ENCODE measurements around the gene FUS.
"Not testable (repeated sequence)": the region's sequence is repeated elsewhere in the genome, so short reads cannot be mapped to it uniquely, and the experiment has no call there.

The FUS gene

DNA sequence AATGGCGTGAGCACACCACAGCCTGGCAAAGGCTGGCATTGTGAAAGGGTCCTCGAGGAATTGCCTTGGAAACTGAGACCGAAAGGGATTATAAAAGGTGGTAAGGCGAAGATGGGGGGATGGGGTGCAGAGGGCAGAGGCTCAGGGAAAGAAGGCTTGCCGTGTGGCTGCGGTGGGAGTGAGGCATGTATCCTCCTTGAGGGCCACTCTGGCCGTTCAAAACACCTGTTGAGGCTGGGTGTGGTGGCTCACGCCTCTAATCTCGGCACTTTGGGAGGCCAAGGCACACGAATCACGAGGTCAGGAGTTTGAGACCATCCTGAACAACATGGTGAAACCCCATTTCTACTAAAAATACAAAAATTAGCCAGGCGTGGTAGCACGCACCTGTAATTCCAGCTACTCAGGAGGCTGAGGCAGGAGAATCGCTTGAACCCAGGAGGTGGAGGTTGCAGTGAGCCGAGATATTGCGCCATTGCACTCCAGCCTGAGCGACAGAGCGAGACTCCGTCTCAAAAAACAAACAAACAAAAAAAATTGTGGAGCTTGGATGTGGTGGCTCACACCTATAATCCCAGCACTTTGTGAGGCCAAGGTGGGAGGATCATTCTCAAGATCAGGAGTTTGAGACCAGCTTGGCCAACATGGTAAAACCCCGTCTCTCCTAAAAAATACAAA, 43.0 kb upstream of the FUS start:
- H3K27ac ChIP-seq (ENCODE audit: low read depth, low read length); H3K4me3 ChIP-seq (ENCODE audit: low read length); H3K36me3 ChIP-seq (ENCODE audit: control insufficient read depth, insufficient read depth, low read length); H3K9ac ChIP-seq (ENCODE audit: low read length); H3K27me3 ChIP-seq (ENCODE audit: control insufficient read depth, insufficient read depth, low read length); H3K4me1 ChIP-seq (ENCODE audit: control insufficient read depth, insufficient read depth, low read length): not testable (repeated sequence)

DNA sequence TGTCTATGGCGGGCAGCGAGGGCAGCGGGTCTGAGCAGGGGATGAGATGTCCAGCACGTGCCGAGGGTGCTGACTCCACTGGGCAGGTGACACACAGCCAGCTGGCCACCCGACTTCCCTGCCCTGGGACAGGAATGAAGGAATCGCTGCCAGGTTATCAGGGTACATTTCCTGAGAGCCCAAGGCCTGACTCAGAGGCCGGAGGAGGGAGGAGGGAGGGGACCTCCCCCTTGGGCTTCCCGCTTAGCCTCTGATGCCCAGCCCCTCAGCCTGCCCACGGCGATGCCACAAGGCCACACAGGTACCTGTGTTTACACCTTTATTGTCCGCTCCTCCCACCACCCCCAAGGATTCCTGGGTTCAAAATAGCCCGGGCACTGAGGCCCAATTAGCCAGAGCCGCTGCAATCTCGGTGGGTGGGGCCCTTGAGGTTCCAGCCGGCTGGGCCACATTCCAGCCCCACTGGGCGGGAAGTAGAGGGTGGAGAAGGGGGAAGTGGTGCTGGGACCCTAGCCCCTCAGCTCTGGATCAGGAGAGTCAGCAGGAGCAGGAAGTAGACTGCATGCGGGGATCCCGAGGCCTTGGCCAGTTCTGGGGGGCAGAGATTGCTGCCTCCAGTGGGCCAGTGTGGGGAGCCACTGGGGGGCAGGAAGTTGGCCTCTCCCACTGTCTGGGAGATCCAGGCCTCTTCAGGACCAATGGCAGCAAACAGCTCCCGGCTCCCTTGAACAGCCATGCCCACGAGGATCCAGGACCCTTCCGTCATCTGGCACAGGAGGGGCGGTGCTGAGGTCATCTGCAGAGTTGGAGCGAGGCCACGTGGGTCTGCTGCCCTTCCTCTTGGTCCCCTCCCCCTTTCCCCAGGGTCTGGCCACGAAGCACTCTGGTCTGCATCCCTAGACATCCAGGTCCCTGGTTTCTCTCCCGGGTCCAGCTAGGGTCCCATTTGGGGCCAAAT, 41.0 kb upstream of the FUS start:
- Histone ChIP-seq H3K4me3 (ENCODE audit: low read length) (no peak overlapping the region), H3K9ac (ENCODE audit: low read length) (no peak overlapping the region), H3K27ac (ENCODE audit: low read depth, low read length) (no peak overlapping the region), H3K36me3 (ENCODE audit: control insufficient read depth, insufficient read depth, low read length) (no peaks in the 10 kb centered on the region), H3K4me1 (ENCODE audit: control insufficient read depth, insufficient read depth, low read length) (peaks cover 7% of the 10 kb centered on the region), H3K27me3 (ENCODE audit: control insufficient read depth, insufficient read depth, low read length) (no peaks in the 10 kb centered on the region)

DNA sequence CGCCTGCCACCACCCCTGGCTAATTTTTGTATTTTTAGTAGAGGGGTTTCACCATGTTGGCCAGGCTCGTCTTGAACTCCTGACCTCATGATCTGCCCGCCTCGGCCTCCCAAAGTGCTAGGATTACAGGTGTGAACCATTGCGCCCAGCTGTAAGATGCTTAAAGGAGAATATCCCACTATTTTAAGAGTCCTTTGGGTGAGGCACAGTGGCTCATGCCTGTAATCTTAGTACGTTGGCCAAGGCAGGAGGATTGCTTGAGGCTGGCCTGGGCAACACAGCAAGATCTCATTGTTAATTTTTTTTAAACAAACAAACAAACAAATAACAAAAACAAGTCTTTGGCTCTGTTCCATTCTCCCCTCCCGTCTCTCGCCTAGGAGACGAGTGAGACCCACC, 38.9 kb upstream of the FUS start:
- not testable (repeated sequence) for H3K27me3 ChIP-seq (ENCODE audit: control insufficient read depth, insufficient read depth, low read length); H3K9ac ChIP-seq (ENCODE audit: low read length); H3K4me1 ChIP-seq (ENCODE audit: control insufficient read depth, insufficient read depth, low read length); H3K36me3 ChIP-seq (ENCODE audit: control insufficient read depth, insufficient read depth, low read length)
- peak overlapping the region; percentile 88 for H3K27ac ChIP-seq (ENCODE audit: low read depth, low read length)
- H3K4me3 ChIP-seq (ENCODE audit: low read length): peak overlapping the region; percentile 66

DNA sequence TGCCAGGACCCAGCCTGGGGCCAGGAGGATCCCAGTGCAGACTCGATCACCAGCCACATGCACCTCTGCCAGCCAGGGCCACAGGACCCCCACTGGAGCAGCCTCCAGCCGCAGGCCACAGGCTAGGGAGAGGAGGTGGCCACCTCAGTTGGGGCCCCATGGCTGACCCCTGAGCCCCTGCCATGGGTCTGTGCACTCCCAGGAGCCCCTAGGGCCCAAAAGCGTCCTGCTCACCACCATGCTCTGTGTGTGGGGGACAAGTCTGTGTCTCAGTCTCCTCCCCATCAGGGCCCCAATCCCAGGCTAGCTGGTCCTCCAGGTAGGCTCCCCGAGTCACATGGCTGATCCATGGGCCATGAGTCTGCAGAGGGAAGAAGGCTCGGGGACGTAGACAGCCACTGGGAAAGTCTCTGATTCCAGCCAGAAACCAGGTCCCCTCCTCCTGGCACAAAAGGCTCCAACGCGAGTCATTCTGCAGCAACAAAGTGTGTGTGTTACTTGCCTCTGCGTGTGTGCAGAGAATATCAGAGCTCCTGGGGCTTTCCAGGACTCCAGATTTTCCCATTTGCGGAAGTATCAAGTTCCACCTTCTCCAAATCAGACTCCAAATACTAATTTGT, 38.3 kb upstream of the FUS start:
- peak overlapping the region; percentile 19 for H3K9ac ChIP-seq (ENCODE audit: low read length)

DNA sequence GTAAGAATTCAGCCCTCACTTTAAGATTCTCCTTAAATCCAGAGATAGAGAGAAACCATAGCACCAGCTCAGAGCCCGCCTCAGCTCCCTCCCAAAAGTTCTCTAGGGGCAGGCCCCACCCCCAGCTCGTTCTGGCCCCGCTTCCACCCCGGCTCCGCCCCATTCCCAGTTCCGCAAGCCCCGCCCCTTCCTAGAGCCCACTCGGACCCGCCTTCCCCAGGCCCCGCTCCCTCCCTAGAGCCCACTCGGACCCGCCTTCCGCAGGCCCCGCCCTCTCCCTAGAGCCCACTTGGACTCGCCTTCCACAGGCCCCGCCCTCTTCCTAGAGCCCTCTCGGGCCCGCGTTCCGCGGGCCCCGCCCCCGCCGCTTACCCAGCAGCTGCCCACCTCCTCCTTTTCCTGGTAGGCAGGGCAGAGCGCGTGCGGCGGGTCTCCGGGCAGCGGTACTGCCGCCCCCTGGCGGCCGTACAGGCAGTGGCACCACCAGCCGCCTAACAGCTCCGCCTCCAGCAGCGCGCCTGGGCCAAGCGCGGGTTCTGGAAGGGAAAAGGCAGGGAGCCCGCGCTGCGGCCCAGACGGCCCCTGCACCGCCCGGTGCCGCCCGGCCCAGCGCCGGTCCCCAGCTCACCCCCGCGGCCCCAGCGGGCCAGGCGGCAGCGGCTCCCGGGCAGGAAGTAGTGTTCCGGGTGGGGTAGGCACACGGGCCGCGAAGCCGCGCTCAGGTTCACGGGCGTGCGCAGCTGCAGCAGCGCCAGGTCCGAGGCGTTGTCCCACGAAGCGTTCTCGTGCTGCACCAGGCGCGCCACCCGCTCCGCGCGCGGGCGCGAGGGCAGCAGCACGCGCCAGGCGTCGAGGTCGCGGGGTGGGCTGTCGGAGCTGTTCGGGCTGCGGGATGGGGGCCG, 37.6 kb upstream of the FUS start:
- Histone ChIP-seq H3K27me3 (ENCODE audit: control insufficient read depth, insufficient read depth, low read length) (no peaks in the 10 kb centered on the region), H3K9ac (ENCODE audit: low read length) (no peak overlapping the region), H3K4me3 (ENCODE audit: low read length) (peak overlapping the region; percentile 71), H3K36me3 (ENCODE audit: control insufficient read depth, insufficient read depth, low read length) (no peaks in the 10 kb centered on the region), H3K27ac (ENCODE audit: low read depth, low read length) (peak overlapping the region; percentile 88), H3K4me1 (ENCODE audit: control insufficient read depth, insufficient read depth, low read length) (peaks cover 7% of the 10 kb centered on the region)

More for the DNA sequence above, 38.3 kb upstream of the FUS start:
- peak overlapping the region; percentile 88 for H3K27ac ChIP-seq (ENCODE audit: low read depth, low read length)
- H3K36me3 ChIP-seq (ENCODE audit: control insufficient read depth, insufficient read depth, low read length): no peaks in the 10 kb centered on the region
- H3K4me1 ChIP-seq (ENCODE audit: control insufficient read depth, insufficient read depth, low read length): peaks cover 7% of the 10 kb centered on the region
- no peaks in the 10 kb centered on the region for H3K27me3 ChIP-seq (ENCODE audit: control insufficient read depth, insufficient read depth, low read length)
- H3K4me3 ChIP-seq (ENCODE audit: low read length): peak overlapping the region; percentile 66

DNA sequence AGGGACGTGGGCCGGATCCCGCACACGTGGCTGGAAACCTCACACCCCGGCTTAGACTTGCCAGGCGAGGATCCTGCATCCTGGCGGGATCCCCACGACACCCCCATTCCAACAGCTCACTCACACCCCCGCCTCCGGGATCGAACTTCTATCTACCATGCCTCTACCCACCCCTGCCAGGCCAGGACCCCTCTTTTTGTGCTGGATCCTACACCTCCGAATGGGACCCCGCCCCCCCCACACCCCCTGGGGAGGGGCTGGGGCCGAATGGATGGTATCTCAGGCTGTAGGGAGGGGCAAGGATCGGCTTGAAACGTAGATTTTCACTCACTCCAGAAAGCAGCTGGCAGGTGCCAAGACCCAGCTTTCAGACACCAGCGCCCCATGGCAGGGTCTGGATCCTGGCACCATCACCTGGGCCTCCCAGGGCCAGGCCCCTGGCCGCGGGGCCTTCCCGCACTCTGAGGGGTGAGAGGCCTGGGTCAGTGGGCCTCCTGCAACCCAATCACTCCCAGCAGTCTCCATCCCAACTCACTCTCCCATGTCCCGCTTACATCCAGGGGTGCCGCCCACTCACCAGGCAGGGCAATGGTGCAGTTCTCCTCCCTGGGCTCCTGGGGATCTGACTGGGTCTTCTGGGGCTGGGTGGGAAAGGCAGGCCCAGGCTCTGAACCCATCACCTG, 36.8 kb upstream of the FUS start:
- Histone ChIP-seq H3K36me3 (ENCODE audit: control insufficient read depth, insufficient read depth, low read length) (no peaks in the 10 kb centered on the region), H3K27ac (ENCODE audit: low read depth, low read length) (peak overlapping the region; percentile 74), H3K4me3 (ENCODE audit: low read length) (peak overlapping the region; percentile 71), H3K27me3 (ENCODE audit: control insufficient read depth, insufficient read depth, low read length) (peaks cover 3% of the 10 kb centered on the region), H3K4me1 (ENCODE audit: control insufficient read depth, insufficient read depth, low read length) (peaks cover 7% of the 10 kb centered on the region), H3K9ac (ENCODE audit: low read length) (no peak overlapping the region)

DNA sequence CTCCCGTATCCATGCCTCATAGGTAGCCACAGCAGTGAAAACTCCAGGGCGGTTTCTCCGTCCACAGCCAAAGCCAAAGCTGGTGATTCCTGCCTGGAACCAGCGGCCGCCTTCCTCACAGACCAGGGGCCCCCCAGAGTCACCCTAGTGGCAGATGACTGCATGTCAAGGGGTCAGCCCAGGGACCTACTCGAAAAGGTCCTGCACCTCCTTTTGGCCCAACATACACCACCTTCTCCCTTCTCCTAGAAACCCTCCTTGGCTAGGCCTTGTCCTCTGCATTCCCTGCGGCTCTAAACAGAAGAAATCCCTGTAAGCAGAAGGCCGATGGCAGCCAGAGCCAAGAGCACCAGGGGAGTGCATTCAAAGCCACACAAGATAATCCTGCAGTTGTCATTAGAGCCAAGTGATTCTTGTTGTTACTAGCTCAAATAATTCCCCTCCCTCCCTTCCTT, 36.2 kb upstream of the FUS start:
- Histone ChIP-seq H3K36me3 (ENCODE audit: control insufficient read depth, insufficient read depth, low read length) (no peaks in the 10 kb centered on the region), H3K9ac (ENCODE audit: low read length) (no peak overlapping the region), H3K4me1 (ENCODE audit: control insufficient read depth, insufficient read depth, low read length) (peaks cover 7% of the 10 kb centered on the region)

DNA sequence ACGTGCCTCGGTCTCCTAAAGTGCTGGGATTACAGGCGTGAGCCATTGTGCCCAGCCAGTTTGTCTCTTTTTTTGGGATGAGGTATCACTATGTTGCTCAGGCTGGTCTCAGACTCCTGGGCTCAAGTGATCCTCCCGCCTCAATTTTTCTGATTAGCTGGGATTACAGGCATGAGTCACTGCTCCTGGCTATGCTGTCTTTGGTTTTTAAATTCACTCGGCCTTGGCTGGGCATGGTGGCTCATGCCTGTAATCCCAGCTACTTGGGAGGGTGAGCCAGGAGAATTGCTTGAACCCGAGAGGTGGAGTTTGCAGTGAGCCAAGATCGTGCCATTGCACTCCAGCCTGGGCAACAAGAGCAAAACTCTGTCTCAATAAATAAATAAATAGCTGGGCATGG, 35.5 kb upstream of the FUS start:
- not testable (repeated sequence) for H3K4me1 ChIP-seq (ENCODE audit: control insufficient read depth, insufficient read depth, low read length); H3K36me3 ChIP-seq (ENCODE audit: control insufficient read depth, insufficient read depth, low read length); H3K27ac ChIP-seq (ENCODE audit: low read depth, low read length); H3K4me3 ChIP-seq (ENCODE audit: low read length); H3K27me3 ChIP-seq (ENCODE audit: control insufficient read depth, insufficient read depth, low read length); H3K9ac ChIP-seq (ENCODE audit: low read length)

More for the DNA sequence above, 36.2 kb upstream of the FUS start:
- no peak overlapping the region for H3K27ac ChIP-seq (ENCODE audit: low read depth, low read length)
- H3K4me3 ChIP-seq (ENCODE audit: low read length): no peak overlapping the region
- H3K27me3 ChIP-seq (ENCODE audit: control insufficient read depth, insufficient read depth, low read length): peaks cover 3% of the 10 kb centered on the region

DNA sequence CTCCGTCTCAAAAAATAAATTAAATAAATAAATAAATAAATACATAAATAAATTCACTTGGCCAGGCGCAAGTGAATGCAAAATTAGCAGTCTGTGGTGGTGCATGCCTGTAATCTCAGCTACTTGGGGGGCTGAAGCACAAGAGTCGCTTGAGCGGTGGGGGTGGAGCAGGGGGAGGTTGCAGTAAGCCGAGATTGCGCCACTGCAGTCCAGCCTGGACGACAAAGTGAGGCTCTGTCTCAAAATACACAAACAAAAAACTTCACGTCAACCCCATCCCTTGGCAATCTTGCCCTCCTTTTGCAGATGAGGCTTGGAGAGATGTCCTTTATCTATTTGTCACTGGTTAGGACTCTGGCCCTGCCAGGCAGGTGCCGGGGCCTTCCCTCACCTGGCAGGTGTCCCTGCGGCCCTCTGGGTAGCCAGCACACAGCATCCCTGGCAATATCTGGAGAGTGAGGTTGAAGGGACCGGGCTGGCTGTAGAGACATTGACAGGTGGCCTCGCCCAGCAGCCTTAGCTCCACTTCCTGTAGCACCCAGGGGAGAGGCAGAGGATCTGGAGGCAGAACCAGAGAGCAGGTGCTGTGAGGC, 34.4 kb upstream of the FUS start:
- peaks cover 7% of the 10 kb centered on the region for H3K4me1 ChIP-seq (ENCODE audit: control insufficient read depth, insufficient read depth, low read length)
- no peak overlapping the region for H3K4me3 ChIP-seq (ENCODE audit: low read length)
- no peak overlapping the region for H3K9ac ChIP-seq (ENCODE audit: low read length)
- no peak overlapping the region for H3K27ac ChIP-seq (ENCODE audit: low read depth, low read length)
- H3K27me3 ChIP-seq (ENCODE audit: control insufficient read depth, insufficient read depth, low read length): peaks cover 3% of the 10 kb centered on the region
- no peaks in the 10 kb centered on the region for H3K36me3 ChIP-seq (ENCODE audit: control insufficient read depth, insufficient read depth, low read length)

DNA sequence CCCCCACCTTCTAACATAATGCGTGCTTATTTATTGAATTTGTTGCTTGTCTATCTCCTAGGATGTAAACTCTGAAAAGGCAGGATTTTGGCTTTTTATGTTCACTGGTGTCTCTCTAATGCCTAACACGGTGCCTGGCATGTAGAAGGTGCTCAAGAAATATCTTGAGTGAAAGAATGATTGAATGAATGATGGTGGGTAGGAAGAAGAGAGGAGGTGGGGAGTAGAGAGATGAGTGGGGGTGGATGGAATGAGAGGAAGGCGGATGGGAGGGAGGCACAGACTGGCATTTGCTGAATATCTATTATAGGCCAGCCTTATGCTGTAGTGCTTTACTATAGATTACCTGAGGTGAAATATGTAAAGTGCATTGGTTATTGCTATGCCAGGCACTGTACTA, 32.4 kb upstream of the FUS start:
- Histone ChIP-seq H3K4me3 (ENCODE audit: low read length) (no peak overlapping the region), H3K27me3 (ENCODE audit: control insufficient read depth, insufficient read depth, low read length) (peaks cover 3% of the 10 kb centered on the region), H3K4me1 (ENCODE audit: control insufficient read depth, insufficient read depth, low read length) (no peaks in the 10 kb centered on the region), H3K9ac (ENCODE audit: low read length) (no peak overlapping the region), H3K27ac (ENCODE audit: low read depth, low read length) (no peak overlapping the region), H3K36me3 (ENCODE audit: control insufficient read depth, insufficient read depth, low read length) (no peaks in the 10 kb centered on the region)

DNA sequence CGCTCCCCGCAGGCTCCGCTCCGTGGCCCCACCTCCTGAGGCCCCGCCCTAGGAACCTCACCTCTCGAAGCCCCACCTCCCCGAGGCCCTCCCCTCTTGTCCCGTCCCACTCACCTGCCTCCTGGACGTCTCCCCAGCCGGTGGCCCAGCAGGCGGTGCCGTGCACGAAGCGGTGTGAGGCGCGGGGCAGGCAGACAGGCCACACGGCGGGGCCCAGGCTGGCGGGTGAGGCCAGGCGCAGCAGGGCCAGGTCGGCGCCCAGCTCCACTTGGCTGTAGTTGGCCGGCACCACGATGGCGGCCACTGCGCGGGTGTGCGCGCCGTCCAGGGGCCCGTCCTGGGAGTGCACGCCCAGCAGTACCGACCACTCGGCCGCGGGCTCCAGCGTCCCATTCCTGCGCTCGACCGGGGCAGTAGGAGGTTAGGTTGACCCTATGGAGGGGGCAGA, 31.6 kb upstream of the FUS start:
- Histone ChIP-seq H3K27ac (ENCODE audit: low read depth, low read length) (no peak overlapping the region), H3K9ac (ENCODE audit: low read length) (no peak overlapping the region), H3K4me1 (ENCODE audit: control insufficient read depth, insufficient read depth, low read length) (no peaks in the 10 kb centered on the region), H3K27me3 (ENCODE audit: control insufficient read depth, insufficient read depth, low read length) (peaks cover 3% of the 10 kb centered on the region), H3K36me3 (ENCODE audit: control insufficient read depth, insufficient read depth, low read length) (no peaks in the 10 kb centered on the region), H3K4me3 (ENCODE audit: low read length) (no peak overlapping the region)
